Measurements from ENCODE around the gene TRIP11.

GRCh38 chr14:92005019-92005418, 34.8 kb downstream of the TRIP11 start:
- TF ChIP-seq CTCF (IDR thresholded peaks at IDR 0.05; ENCODE audit: low read length) (no peak), EZH2 (IDR thresholded peaks at IDR 0.05; ENCODE audit: borderline replicate concordance, low read length) (no peak)
